PC-9 (cell line): ENCODE data around the gene MX2. TPM values are rescaled to one million over a fixed set of nuclear protein-coding genes. Genes with fewer than 3 reads are reported as not detected.

Source experiments
- BruUV-seq: library from RNA; stranded (reverse); fragments of 400-500 nt; replicated peaks from 2 replicates; lab custom pipeline; 2021; lab: Mats Ljungman, UMichigan
- CTCF ChIA-PET: fragments of 300-600 bp; sonication (Branson Sonifier 250); formaldehyde crosslinking; loops from one replicate; lab custom pipeline; 2022; ENCODE audit warnings: antibody characterized with exemption; lab: Charles Lee
- POLR2A ChIA-PET: fragments of 300-600 bp; sonication (Branson Sonifier 250); formaldehyde crosslinking; loops from one replicate; lab custom pipeline; 2022; ENCODE audit warnings: antibody characterized with exemption; ENCODE audit not compliant: unreplicated experiment; lab: Charles Lee
- DNase-seq, 2 experiments: peaks; one replicate each; pipeline versions ENCODE4 v3.0.0 to v3.0.0-alpha.2; 2015 to 2022; ENCODE audit warnings: mixed read lengths in 1 of 2
- H2AFZ ChIP-seq: fragments of 200-600 bp; sonication (generic); 2 replicates; pipeline ENCODE4 v1.8.1; 2017; ENCODE audit warnings: antibody characterized with exemption
- H3F3A ChIP-seq: fragments of 200-600 bp; sonication (generic); 2 replicates; pipeline ENCODE4 v1.8.1; 2017; ENCODE audit warnings: antibody characterized with exemption, mild to moderate bottlenecking, low read depth; ENCODE audit not compliant: insufficient read depth
- H3K27ac ChIP-seq: fragments of 200-600 bp; sonication (generic); 2 replicates; pipeline ENCODE4 v1.6.1; 2016; ENCODE audit warnings: mixed run types
- H3K27me3 ChIP-seq: fragments of 200-600 bp; sonication (generic); 2 replicates; pipeline ENCODE4 v1.6.1; 2016; ENCODE audit warnings: low read depth, mixed run types; ENCODE audit not compliant: insufficient read depth
- H3K36me3 ChIP-seq: fragments of 200-600 bp; sonication (generic); 2 replicates; pipeline ENCODE4 v1.6.1; 2016; ENCODE audit warnings: low read depth, mixed run types
- H3K4me1 ChIP-seq: fragments of 200-600 bp; sonication (generic); replicated peaks from 2 replicates; pipeline ENCODE4 v1.6.1; 2016; ENCODE audit warnings: mixed run types; ENCODE audit not compliant: insufficient read depth
- H3K4me2 ChIP-seq: fragments of 200-600 bp; sonication (generic); 2 replicates; pipeline ENCODE4 v1.6.1; 2017; ENCODE audit warnings: mixed run types
- H3K4me3 ChIP-seq: fragments of 200-600 bp; sonication (generic); 2 replicates; pipeline ENCODE4 v1.6.1; 2016; ENCODE audit warnings: mixed run types
- H3K79me2 ChIP-seq: fragments of 200-600 bp; sonication (generic); 2 replicates; pipeline ENCODE4 v1.6.1; 2017; ENCODE audit warnings: low read depth, mixed run types
- H3K9me2 ChIP-seq: fragments of 200-600 bp; sonication (generic); 2 replicates; pipeline ENCODE4 v1.8.1; 2017; ENCODE audit warnings: mild to moderate bottlenecking; ENCODE audit not compliant: insufficient read depth
- H3K9me3 ChIP-seq: fragments of 200-600 bp; sonication (generic); 2 replicates; pipeline ENCODE4 v1.8.1; 2016; ENCODE audit warnings: low read depth; ENCODE audit not compliant: insufficient read depth
- H4K20me1 ChIP-seq: fragments of 200-600 bp; sonication (generic); 2 replicates; pipeline ENCODE4 v1.8.1; 2017; ENCODE audit not compliant: insufficient read depth
- CTCF ChIP-seq: fragments of 200-600 bp; sonication (generic); conservative IDR thresholded peaks from 2 replicates; pipeline ENCODE4 v1.6.1; 2017; ENCODE audit warnings: mixed run types, antibody characterized with exemption, mild to moderate bottlenecking, moderate library complexity
- EZH2 ChIP-seq: fragments of 200-600 bp; sonication (generic); IDR thresholded peaks from 2 replicates; pipeline ENCODE4 v1.8.0; 2017; ENCODE audit warnings: antibody characterized with exemption, low read depth
- intact Hi-C: fragments of 100-400 bp; cut with micrococcal nuclease; formaldehyde crosslinking; loops from one replicate; pipeline ENCODE4 v1.10.0; 2022; ENCODE audit not compliant: unreplicated experiment
- total RNA-seq: library from RNA; stranded (reverse); gene quantifications from 2 replicates; pipeline ENCODE4 v1.2.3, GENCODE V29; 2021

MX2 gene
- total RNA-seq, 1 experiment from 2014 or later, result 2.5 TPM

- intact Hi-C loops, result no loop called here
- no TSS peak for BruUV-seq
- no peaks in the 10 kb centered on the region for H3K79me2 ChIP-seq
- TF ChIP-seq CTCF (no peak), EZH2 (no peak)
- H3K27ac ChIP-seq, result no peak overlapping the region
- POLR2A ChIA-PET, result no interaction called here
- no peaks in the 10 kb centered on the region for H3K36me3 ChIP-seq
- H4K20me1 ChIP-seq, result no peaks in the 10 kb centered on the region
- H3K4me2 ChIP-seq, result no peak overlapping the region
- H3K4me3 ChIP-seq, result no peak overlapping the region
- H3K27me3 ChIP-seq, result no peaks in the 10 kb centered on the region
- no peaks in the 10 kb centered on the region for H3F3A ChIP-seq
- H2AFZ ChIP-seq, result no peak overlapping the region
- CTCF ChIA-PET, result no interaction called here
- no peaks in the 10 kb centered on the region for H3K9me3 ChIP-seq
- no peaks in the 10 kb centered on the region for H3K9me2 ChIP-seq
- no peak for DNase-seq
- H3K4me1 ChIP-seq, result no peaks in the 10 kb centered on the region
Observed at GRCh38 chr21:41326414-41327080, 35.3 kb upstream of the MX2 start.

GRCh38 chr21:41327753-41328152 is 34.1 kb upstream of the MX2 start:
- H3K4me1 ChIP-seq, result no peaks in the 10 kb centered on the region
- no peak overlapping the region for H3K27ac ChIP-seq
- H4K20me1 ChIP-seq, result no peaks in the 10 kb centered on the region
- no peaks in the 10 kb centered on the region for H3K79me2 ChIP-seq
- DNase-seq, result no peak
- H3K4me3 ChIP-seq, result no peak overlapping the region
- no peak overlapping the region for H3K4me2 ChIP-seq
- H3K9me3 ChIP-seq, result no peaks in the 10 kb centered on the region
- no peaks in the 10 kb centered on the region for H3K27me3 ChIP-seq
- intact Hi-C loops, result no loop called here
- no peak for TF ChIP-seq EZH2
- TF ChIP-seq CTCF, result no peak
- BruUV-seq, result no TSS peak
- H2AFZ ChIP-seq, result no peak overlapping the region
- CTCF ChIA-PET, result no interaction called here
- H3K9me2 ChIP-seq, result no peaks in the 10 kb centered on the region
- POLR2A ChIA-PET, result no interaction called here
- H3K36me3 ChIP-seq, result no peaks in the 10 kb centered on the region
- H3F3A ChIP-seq, result no peaks in the 10 kb centered on the region

- Histone ChIP-seq H2AFZ (no peak overlapping the region), H3F3A (no peaks in the 10 kb centered on the region), H3K4me2 (no peak overlapping the region), H3K27me3 (no peaks in the 10 kb centered on the region), H3K4me3 (no peak overlapping the region), H3K9me3 (no peaks in the 10 kb centered on the region), H3K4me1 (no peaks in the 10 kb centered on the region), H3K79me2 (no peaks in the 10 kb centered on the region), H3K9me2 (no peaks in the 10 kb centered on the region), H4K20me1 (no peaks in the 10 kb centered on the region), H3K27ac (no peak overlapping the region), H3K36me3 (no peaks in the 10 kb centered on the region)
- no TSS peak for BruUV-seq
- ChIA-PET POLR2A (no interaction called here), CTCF (no interaction called here)
- DNase-seq, result no peak
- no peak for TF ChIP-seq EZH2
- TF ChIP-seq CTCF, result no peak
- intact Hi-C loops, result no loop called here
Observed at GRCh38 chr21:41328660-41329607, 32.9 kb upstream of the MX2 start.
